ENCODE measurements around the gene FAM13A.

Gene FAM13A

DNA sequence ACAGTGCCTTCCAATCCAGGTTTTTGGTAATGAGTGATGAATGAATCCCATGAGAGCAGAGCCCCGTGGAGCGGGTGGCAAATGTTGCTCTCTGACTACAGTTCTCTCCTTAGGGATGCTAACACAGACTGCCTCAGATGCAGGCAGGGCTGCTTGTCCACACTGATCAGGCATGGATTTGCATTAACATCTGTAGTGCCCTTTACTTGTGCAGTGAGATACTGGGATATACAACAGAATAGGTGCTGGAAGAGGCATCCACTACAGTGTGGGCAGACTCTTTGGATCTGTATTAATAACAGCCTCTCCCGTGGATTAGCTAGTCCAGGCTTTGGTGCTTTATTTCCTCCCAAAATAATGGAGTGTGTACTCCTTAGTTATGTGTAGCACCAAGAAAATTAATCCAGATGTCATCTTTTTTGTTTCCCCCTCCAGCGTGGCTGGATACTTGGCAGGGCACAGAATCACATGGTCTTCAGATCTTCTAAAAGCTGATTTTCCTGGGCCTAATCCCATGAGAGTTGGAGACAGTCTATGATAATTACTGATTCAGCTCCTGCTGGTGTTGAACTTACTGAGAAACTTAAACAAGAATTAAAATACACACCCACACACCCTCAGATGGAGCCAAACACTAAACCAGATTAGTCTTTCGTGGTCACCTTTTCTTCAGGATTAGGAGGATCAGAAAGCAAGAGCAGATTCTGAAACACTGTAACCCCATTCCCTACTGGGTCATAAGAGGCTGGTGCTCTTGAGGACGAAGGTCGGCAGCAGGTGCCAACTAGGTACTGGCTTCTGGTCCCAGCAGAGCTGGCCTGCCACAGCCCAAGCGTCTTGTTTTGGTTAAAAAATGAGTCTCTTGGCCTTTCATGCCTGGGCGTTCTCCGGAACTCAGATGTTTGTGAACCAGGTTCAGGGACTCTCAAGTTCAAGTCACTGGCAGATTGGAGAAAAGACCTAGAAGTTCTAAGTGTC, 336.2 kb downstream of the FAM13A start:
- Histone ChIP-seq H3K27me3 (replicated peaks; ENCODE audit: control insufficient read depth, insufficient read depth, low read length) (no peaks in the 10 kb centered on the region), H3K4me3 (replicated peaks; ENCODE audit: low read depth, low read length) (no peak overlapping the region), H3K36me3 (ENCODE audit: control insufficient read depth, insufficient read depth, low read length) (no peaks in the 10 kb centered on the region)
- TF ChIP-seq, protein P1, sequence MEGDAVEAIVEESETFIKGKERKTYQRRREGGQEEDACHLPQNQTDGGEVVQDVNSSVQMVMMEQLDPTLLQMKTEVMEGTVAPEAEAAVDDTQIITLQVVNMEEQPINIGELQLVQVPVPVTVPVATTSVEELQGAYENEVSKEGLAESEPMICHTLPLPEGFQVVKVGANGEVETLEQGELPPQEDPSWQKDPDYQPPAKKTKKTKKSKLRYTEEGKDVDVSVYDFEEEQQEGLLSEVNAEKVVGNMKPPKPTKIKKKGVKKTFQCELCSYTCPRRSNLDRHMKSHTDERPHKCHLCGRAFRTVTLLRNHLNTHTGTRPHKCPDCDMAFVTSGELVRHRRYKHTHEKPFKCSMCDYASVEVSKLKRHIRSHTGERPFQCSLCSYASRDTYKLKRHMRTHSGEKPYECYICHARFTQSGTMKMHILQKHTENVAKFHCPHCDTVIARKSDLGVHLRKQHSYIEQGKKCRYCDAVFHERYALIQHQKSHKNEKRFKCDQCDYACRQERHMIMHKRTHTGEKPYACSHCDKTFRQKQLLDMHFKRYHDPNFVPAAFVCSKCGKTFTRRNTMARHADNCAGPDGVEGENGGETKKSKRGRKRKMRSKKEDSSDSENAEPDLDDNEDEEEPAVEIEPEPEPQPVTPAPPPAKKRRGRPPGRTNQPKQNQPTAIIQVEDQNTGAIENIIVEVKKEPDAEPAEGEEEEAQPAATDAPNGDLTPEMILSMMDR (IDR thresholded peaks at IDR 0.05; ENCODE audit: insufficient read depth, low read length, poor library complexity, severe bottlenecking): no peak
- no peak for DNase-seq (ENCODE audit: extremely low read depth, insufficient read length)

DNA sequence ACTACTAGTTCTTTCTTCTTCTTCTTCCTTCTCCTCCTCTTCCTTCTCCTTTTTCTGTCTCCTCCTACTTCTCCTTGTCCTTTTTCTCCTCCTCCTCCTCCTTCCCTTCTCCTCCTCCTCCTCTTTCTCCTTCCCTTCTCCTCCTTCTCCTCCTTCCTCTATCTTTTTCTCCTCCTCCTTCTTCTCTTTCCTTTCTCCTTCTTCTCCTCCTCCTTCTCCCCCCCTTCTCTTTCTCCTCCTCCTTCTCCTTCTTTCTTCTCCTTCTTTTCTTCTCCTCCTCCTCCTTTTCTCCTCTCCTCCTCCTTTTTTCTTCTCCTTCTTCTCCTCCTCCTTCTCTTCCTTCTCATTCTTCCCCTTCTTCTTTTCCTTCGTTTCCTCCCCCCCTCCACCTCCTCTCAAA, 337.6 kb downstream of the FAM13A start:
- TF ChIP-seq, protein P1 (IDR thresholded peaks at IDR 0.05; ENCODE audit: insufficient read depth, low read length, poor library complexity, severe bottlenecking): no peak
- Histone ChIP-seq H3K4me3 (replicated peaks; ENCODE audit: low read depth, low read length) (no peak overlapping the region), H3K36me3 (ENCODE audit: control insufficient read depth, insufficient read depth, low read length) (no peaks in the 10 kb centered on the region), H3K27me3 (replicated peaks; ENCODE audit: control insufficient read depth, insufficient read depth, low read length) (no peaks in the 10 kb centered on the region)
- DNase-seq (ENCODE audit: extremely low read depth, insufficient read length): no peak

DNA sequence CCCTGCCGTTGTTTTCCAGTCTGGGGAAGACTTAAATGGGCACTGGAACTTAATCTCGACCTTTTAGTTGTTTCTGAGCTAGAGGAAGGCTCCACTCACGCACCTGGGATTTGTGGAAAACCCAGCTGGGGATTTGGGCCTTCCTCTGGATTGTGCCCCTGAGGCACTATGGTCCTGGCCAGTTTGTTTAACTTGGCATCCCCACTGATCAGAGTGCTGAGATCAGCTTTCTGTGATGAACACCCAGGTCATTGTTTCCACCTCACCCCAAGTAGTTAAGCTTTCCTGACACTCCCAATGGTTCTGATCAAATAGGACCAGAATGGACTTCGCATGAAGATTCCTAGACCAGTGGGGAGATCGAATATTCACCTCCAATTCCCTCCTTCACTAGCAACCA, 338.9 kb downstream of the FAM13A start:
- H3K27me3 ChIP-seq (replicated peaks; ENCODE audit: control insufficient read depth, insufficient read depth, low read length): no peaks in the 10 kb centered on the region
- H3K36me3 ChIP-seq (ENCODE audit: control insufficient read depth, insufficient read depth, low read length): no peaks in the 10 kb centered on the region
- DNase-seq (ENCODE audit: extremely low read depth, insufficient read length): no peak
- no peak overlapping the region for H3K4me3 ChIP-seq (replicated peaks; ENCODE audit: low read depth, low read length)
- TF ChIP-seq, protein P1 (IDR thresholded peaks at IDR 0.05; ENCODE audit: insufficient read depth, low read length, poor library complexity, severe bottlenecking): no peak

DNA sequence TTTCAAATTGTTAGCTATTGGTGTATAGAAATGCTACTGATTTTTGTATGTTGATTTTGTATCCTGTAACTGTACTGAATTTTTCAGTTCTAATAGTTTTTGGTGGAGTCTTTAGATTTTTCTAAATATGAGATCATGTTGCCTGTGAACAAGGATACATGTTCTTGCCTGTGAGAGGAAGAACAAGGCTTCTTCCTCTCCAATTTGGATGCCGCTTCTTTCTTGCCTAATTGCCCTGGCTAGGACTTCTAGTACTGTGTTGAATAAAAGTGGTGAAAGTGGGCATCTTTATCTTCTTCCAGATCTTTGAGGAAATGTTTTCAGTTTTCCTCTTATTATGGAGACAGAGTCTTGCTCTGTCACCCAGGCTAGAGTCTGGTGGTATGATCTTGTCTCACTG, 343.2 kb downstream of the FAM13A start:
- no peaks in the 10 kb centered on the region for H3K36me3 ChIP-seq (ENCODE audit: control insufficient read depth, insufficient read depth, low read length)
- H3K4me3 ChIP-seq (replicated peaks; ENCODE audit: low read depth, low read length): no peak overlapping the region
- DNase-seq (ENCODE audit: extremely low read depth, insufficient read length): no peak
- no peaks in the 10 kb centered on the region for H3K27me3 ChIP-seq (replicated peaks; ENCODE audit: control insufficient read depth, insufficient read depth, low read length)
- TF ChIP-seq, protein P1 (IDR thresholded peaks at IDR 0.05; ENCODE audit: insufficient read depth, low read length, poor library complexity, severe bottlenecking): no peak

DNA sequence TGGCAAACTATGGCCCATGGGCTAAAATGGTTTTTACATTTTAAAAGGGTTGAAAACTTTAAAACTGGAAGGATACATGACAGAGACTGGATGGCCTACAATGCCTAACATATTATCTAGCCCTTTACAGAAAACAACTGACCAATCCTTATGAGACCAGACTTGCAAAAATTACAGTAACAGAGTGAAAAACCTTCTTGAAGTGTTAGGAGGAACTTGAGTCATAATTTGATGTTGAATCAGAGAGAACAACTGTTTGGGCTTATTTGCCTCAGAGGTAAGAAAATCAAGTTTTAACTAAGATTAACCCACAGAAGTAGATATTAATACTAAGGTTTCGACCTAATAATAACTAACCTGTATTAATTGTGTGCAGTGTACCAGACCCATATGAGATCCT, 347.0 kb downstream of the FAM13A start:
- TF ChIP-seq, protein P1 (IDR thresholded peaks at IDR 0.05; ENCODE audit: insufficient read depth, low read length, poor library complexity, severe bottlenecking): no peak
- Histone ChIP-seq H3K36me3 (ENCODE audit: control insufficient read depth, insufficient read depth, low read length) (no peaks in the 10 kb centered on the region), H3K4me3 (replicated peaks; ENCODE audit: low read depth, low read length) (no peak overlapping the region), H3K27me3 (replicated peaks; ENCODE audit: control insufficient read depth, insufficient read depth, low read length) (no peaks in the 10 kb centered on the region)
- DNase-seq (ENCODE audit: extremely low read depth, insufficient read length): no peak

Data from GM06990 (cell line).